ENCODE measurements around the gene CTNND2.

CTNND2 gene

GRCh38 chr5:11177999-11178711, 726.1 kb downstream of the CTNND2 start:
- DNase-seq (ENCODE audit: low read depth in 2 of 2), result no peak

- no peak for DNase-seq (ENCODE audit: low read depth in 2 of 2)
These were observed 729.7 kb downstream of the CTNND2 start for GRCh38 chr5:11174591-11174990.

- no peak for DNase-seq (ENCODE audit: low read depth in 2 of 2)
These were observed 731.8 kb downstream of the CTNND2 start for GRCh38 chr5:11172484-11172883.

GRCh38 chr5:11171236-11171635, 733.0 kb downstream of the CTNND2 start:
- DNase-seq (ENCODE audit: low read depth in 2 of 2), result no peak

- no peak for DNase-seq (ENCODE audit: low read depth in 2 of 2)
These were observed 737.3 kb downstream of the CTNND2 start for GRCh38 chr5:11166923-11167322.

- DNase-seq (ENCODE audit: low read depth in 2 of 2), result no peak
These were observed 739.5 kb downstream of the CTNND2 start for GRCh38 chr5:11164531-11165294.

- DNase-seq (ENCODE audit: low read depth in 2 of 2), result no peak
These were observed 747.1 kb downstream of the CTNND2 start for GRCh38 chr5:11157132-11157531.

GRCh38 chr5:11153670-11154382, 750.4 kb downstream of the CTNND2 start:
- DNase-seq (ENCODE audit: low read depth in 2 of 2), result no peak

GRCh38 chr5:11152368-11152767, 751.9 kb downstream of the CTNND2 start:
- no peak for DNase-seq (ENCODE audit: low read depth in 2 of 2)

GRCh38 chr5:11150976-11151375, 753.3 kb downstream of the CTNND2 start:
- no peak for DNase-seq (ENCODE audit: low read depth in 2 of 2)

GRCh38 chr5:11148810-11149539, 755.3 kb downstream of the CTNND2 start:
- DNase-seq (ENCODE audit: low read depth in 2 of 2), result no peak

- no peak for DNase-seq (ENCODE audit: low read depth in 2 of 2)
These were observed 758.1 kb downstream of the CTNND2 start for GRCh38 chr5:11146171-11146570.

GRCh38 chr5:11143456-11144267, 760.6 kb downstream of the CTNND2 start:
- peak in 1 of 2 donors; percentile 6 for DNase-seq (ENCODE audit: low read depth in 2 of 2)

- DNase-seq (ENCODE audit: low read depth in 2 of 2), result no peak
These were observed 764.9 kb downstream of the CTNND2 start for GRCh38 chr5:11139217-11139865.

GRCh38 chr5:11130131-11130530, 774.1 kb downstream of the CTNND2 start:
- no peak for DNase-seq (ENCODE audit: low read depth in 2 of 2)

GRCh38 chr5:11128021-11128420, 776.2 kb downstream of the CTNND2 start:
- DNase-seq (ENCODE audit: low read depth in 2 of 2), result no peak

- DNase-seq (ENCODE audit: low read depth in 2 of 2), result no peak
These were observed 777.4 kb downstream of the CTNND2 start for GRCh38 chr5:11126844-11127243.

GRCh38 chr5:11121885-11122284, 782.4 kb downstream of the CTNND2 start:
- no peak for DNase-seq (ENCODE audit: low read depth in 2 of 2)

GRCh38 chr5:11110128-11110527, 794.1 kb downstream of the CTNND2 start:
- DNase-seq (ENCODE audit: low read depth in 2 of 2), result no peak

GRCh38 chr5:11105696-11106095, 798.5 kb downstream of the CTNND2 start:
- no peak for DNase-seq (ENCODE audit: low read depth in 2 of 2)
